RWPE2 (cell line): ENCODE data around the gene FABP6.
A peak's percentile ranks its signal among the peaks of the same experiment; 100 is the strongest.

Experiments used
- ATAC-seq: fragments of 200-7000 bp; cut with Tn5 transposase; 3 replicates; pipeline ENCODE4 v1.9.1; 2021; ENCODE audit warnings: low read depth
- DNase-seq: peaks from one replicate; pipeline ENCODE4 v3.0.0-alpha.2; 2020; ENCODE audit warnings: low spot score
- H3K27ac ChIP-seq: fragments of 450-650 bp; 2 replicates; pipeline ENCODE4 v1.5.1; 2017; ENCODE audit warnings: mild to moderate bottlenecking; ENCODE audit not compliant: poor library complexity, severe bottlenecking
- H3K27me3 ChIP-seq: fragments of 250-450 bp; sonication (Bioruptor Pico); 2 replicates; pipeline ENCODE4 v1.5.1; 2021; ENCODE audit warnings: mild to moderate bottlenecking, moderate library complexity; ENCODE audit not compliant: insufficient read depth, poor library complexity, severe bottlenecking
- H3K36me3 ChIP-seq: fragments of 250-450 bp; sonication (Bioruptor Pico); 2 replicates; pipeline ENCODE4 v1.5.1; 2020; ENCODE audit warnings: low read depth, mild to moderate bottlenecking, moderate library complexity
- H3K4me1 ChIP-seq: fragments of 250-450 bp; sonication (Bioruptor Pico); 2 replicates; pipeline ENCODE4 v1.5.1; 2021; ENCODE audit warnings: mild to moderate bottlenecking, moderate library complexity; ENCODE audit not compliant: insufficient read depth, poor library complexity, severe bottlenecking
- H3K4me3 ChIP-seq: fragments of 250-450 bp; sonication (Bioruptor Pico); 2 replicates; pipeline ENCODE4 v1.5.1; 2021; ENCODE audit warnings: mild to moderate bottlenecking, moderate library complexity; ENCODE audit not compliant: severe bottlenecking
- H3K9me3 ChIP-seq: fragments of 250-450 bp; sonication (Bioruptor Pico); 2 replicates; pipeline ENCODE4 v1.5.1; 2021; ENCODE audit warnings: mild to moderate bottlenecking, moderate library complexity; ENCODE audit not compliant: severe bottlenecking
- CTCF ChIP-seq: fragments of 450-650 bp; IDR thresholded peaks from one replicate; pipeline ENCODE4 v1.5.1; 2017; ENCODE audit warnings: mild to moderate bottlenecking, moderate library complexity; ENCODE audit not compliant: poor library complexity, severe bottlenecking

FABP6 gene

GRCh38 chr5:160199410-160199911 lies 29.8 kb upstream of the FABP6 start:
- H3K36me3 ChIP-seq, result no peaks in the 10 kb centered on the region
- no peaks in the 10 kb centered on the region for H3K4me1 ChIP-seq
- no peaks in the 10 kb centered on the region for H3K9me3 ChIP-seq
- DNase-seq, result no peak
- H3K4me3 ChIP-seq, result no peak overlapping the region
- TF ChIP-seq CTCF, result peak; percentile 99
- ATAC-seq, result peak; percentile 98
- H3K27ac ChIP-seq, result no peak overlapping the region
- no peaks in the 10 kb centered on the region for H3K27me3 ChIP-seq

- Histone ChIP-seq H3K9me3 (no peaks in the 10 kb centered on the region), H3K4me1 (peaks cover 4% of the 10 kb centered on the region), H3K4me3 (no peak overlapping the region), H3K36me3 (no peaks in the 10 kb centered on the region), H3K27ac (no peak overlapping the region), H3K27me3 (no peaks in the 10 kb centered on the region)
- DNase-seq, result no peak
- no peak for TF ChIP-seq CTCF
- ATAC-seq, result no peak
These were observed 22.2 kb upstream of the FABP6 start for GRCh38 chr5:160207061-160207460.

- H3K27ac ChIP-seq, result no peak overlapping the region
- peaks cover 4% of the 10 kb centered on the region for H3K4me1 ChIP-seq
- TF ChIP-seq CTCF, result no peak
- ATAC-seq (peak; percentile 94), DNase-seq (no peak)
- no peaks in the 10 kb centered on the region for H3K9me3 ChIP-seq
- H3K4me3 ChIP-seq, result no peak overlapping the region
- no peaks in the 10 kb centered on the region for H3K36me3 ChIP-seq
- no peaks in the 10 kb centered on the region for H3K27me3 ChIP-seq
These were observed 19.4 kb upstream of the FABP6 start for GRCh38 chr5:160209917-160210316.

GRCh38 chr5:160210606-160211005 lies 18.7 kb upstream of the FABP6 start:
- H3K27ac ChIP-seq, result no peak overlapping the region
- H3K4me1 ChIP-seq, result peaks cover 4% of the 10 kb centered on the region
- no peak overlapping the region for H3K4me3 ChIP-seq
- no peaks in the 10 kb centered on the region for H3K27me3 ChIP-seq
- DNase-seq, result no peak
- no peaks in the 10 kb centered on the region for H3K9me3 ChIP-seq
- H3K36me3 ChIP-seq, result no peaks in the 10 kb centered on the region
- no peak for TF ChIP-seq CTCF
- ATAC-seq, result no peak

- no peaks in the 10 kb centered on the region for H3K9me3 ChIP-seq
- no peak overlapping the region for H3K27ac ChIP-seq
- no peak for TF ChIP-seq CTCF
- H3K4me3 ChIP-seq, result no peak overlapping the region
- peaks cover 4% of the 10 kb centered on the region for H3K4me1 ChIP-seq
- H3K36me3 ChIP-seq, result no peaks in the 10 kb centered on the region
- no peak for ATAC-seq
- no peak for DNase-seq
- no peaks in the 10 kb centered on the region for H3K27me3 ChIP-seq
These were observed 18.0 kb upstream of the FABP6 start for GRCh38 chr5:160211352-160211751.
